RPMI7951 (cell line): ENCODE measurements around the gene C16orf74. TPM values are rescaled to one million over a fixed set of nuclear protein-coding genes. Genes with fewer than 3 reads are reported as not detected.

Experiments used
- DNase-seq: peaks from one replicate; pipeline ENCODE4 v3.0.0-alpha.2; 2012; ENCODE audit warnings: low read depth
- total RNA-seq: library from RNA; depleted of rRNA; stranded (reverse); fragments of >200 nt; shearing (Covaris generic); gene quantifications from 2 replicates; pipeline ENCODE4 v1.2.3, GENCODE V29; 2014; rRNA removed

C16orf74 gene
- total RNA-seq, 1 experiment from 2014 or later = 6.2 TPM

- no peak for DNase-seq
Measured at GRCh38 chr16:85657996-85658395, 92.9 kb downstream of the C16orf74 start.

Other genes with a start within 250 kb of the C16orf74 start
- 7.0 and 10.1 TPM in 2 replicates for gene GSE1, start 137.8 kb downstream of the C16orf74 start, total RNA-seq
- 28.5 and 34.2 TPM in 2 replicates for gene GINS2, start 62.1 kb downstream of the C16orf74 start, total RNA-seq
- 46.9 and 51.4 TPM in 2 replicates for gene EMC8, start 48.4 kb upstream of the C16orf74 start, total RNA-seq
- gene COX4I1, start 48.6 kb upstream of the C16orf74 start, total RNA-seq = 560 and 594 TPM in 2 replicates
- gene IRF8, start 148.1 kb upstream of the C16orf74 start, total RNA-seq = not detected in 2 replicates